Fibroblast of skin of back (primary cell): Measurements from ENCODE around the gene SPINK6.

ENCODE experiments used
- DNase-seq: peaks from one replicate; pipeline ENCODE4 v3.0.0-alpha.2; 2013

SPINK6 gene

GRCh38 chr5:148224117-148224742, 21.4 kb downstream of the SPINK6 start:
- DNase-seq = no peak

DNA sequence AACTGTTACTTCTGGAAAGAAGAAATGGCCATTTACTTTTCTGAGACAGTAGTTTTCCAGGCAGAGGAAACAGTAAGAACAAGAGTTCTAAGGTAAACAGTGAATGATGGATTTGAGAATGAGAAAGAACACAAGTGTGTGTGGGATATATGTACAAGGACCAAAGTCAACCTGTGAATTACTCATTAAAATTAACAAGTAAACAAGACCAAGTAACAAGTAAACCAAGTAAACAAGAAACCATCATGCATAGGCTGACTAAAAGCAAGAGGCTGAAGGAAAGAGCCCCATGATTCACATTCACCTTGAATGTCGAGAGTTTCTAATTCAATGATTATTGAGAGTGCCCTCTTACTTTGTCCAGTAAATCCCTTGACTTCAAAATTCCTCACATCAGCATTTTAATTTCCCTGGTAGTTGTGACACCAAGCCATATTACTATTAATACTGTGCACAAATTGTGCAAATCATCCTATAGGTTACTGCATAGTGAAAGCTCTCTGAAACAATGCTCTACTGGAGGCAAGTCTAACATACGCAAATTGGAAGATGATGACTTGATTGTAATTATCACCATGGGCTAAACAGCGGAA, 25.6 kb downstream of the SPINK6 start:
- DNase-seq = no peak

- DNase-seq = no peak
Measured at GRCh38 chr5:148229840-148230239, 27.0 kb downstream of the SPINK6 start.

- no peak for DNase-seq
Measured at GRCh38 chr5:148230240-148230639, 27.4 kb downstream of the SPINK6 start.

- no peak for DNase-seq
Measured at GRCh38 chr5:148237785-148238417, 35.1 kb downstream of the SPINK6 start.

DNA sequence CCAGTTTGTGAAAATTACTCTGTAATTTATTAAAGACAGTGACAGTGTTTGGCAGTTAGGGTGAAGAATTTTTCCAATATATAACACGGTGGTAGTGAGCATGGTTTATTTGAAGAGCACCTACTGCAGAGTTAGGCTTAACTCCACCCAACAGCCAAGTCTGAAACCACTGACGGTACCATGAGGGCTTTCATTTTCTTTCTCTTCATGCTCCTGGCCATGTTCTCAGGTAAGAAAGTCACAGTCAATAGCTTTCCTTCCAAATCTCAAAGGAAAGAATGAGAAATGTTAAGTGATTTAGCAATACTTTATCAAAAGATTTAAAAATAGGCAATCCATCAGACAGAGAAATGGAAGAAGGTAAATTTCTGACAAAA, 35.6 kb downstream of the SPINK6 start, which contains the start of gene MARCOL:
Gene MARCOL, plus strand, starts transcription at position 108 of the 377 bp plus-strand sequence. Its CDS starts 73 bp downstream, at position 181.
- DNase-seq = no peak

DNA sequence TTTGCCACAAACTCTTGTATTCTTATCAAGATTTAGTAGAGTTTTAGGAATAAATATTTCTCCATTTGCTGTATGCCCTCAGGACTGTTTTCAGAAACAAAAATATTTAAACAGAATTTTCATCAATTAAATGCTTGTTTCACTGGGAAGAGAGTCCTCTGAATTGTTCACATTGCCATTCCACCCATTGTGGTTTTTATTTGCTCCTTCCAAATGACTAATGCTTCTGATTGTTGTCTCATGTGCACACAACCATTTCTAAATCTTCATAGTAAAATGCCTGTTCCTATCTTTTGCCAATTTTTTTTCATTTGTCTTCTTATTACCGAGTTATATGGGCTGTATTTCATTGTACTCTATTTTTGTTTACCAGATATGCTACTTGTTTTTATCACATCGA, 46.1 kb downstream of the SPINK6 start:
- DNase-seq = no peak

GRCh38 chr5:148255456-148255855, 52.6 kb downstream of the SPINK6 start:
- DNase-seq = no peak

GRCh38 chr5:148259288-148259687, 56.4 kb downstream of the SPINK6 start:
- DNase-seq = no peak

DNA sequence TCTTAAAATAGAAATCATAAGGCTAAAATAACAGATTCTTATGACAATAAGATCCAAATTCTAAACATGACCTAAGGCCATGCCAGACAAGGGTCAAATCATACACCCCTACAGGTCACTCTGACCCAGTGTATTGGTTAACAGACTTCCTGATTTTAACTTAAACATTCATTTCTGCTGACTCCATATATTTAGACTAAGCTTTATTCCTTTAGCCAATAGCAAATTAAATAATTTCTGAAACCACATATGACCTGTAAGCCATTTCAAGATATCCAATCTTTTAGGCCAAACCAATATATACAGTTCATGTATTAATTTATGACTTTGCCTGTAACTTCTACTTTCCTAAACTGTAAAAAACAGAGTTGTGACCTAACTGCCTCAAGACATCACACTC, 58.4 kb downstream of the SPINK6 start:
- no peak for DNase-seq
